Panc1 (cell line): ENCODE measurements around the gene MMP17. TPM values are rescaled to one million over a fixed set of nuclear protein-coding genes. Genes with fewer than 3 reads are reported as not detected.

Experiments used
- ATAC-seq: fragments of 200-7000 bp; cut with Tn5 transposase; 2 replicates; pipeline ENCODE4 v1.9.1; 2020; ENCODE audit warnings: mild to moderate bottlenecking, moderate library complexity
- BruUV-seq: library from RNA; stranded (reverse); fragments of 400-500 nt; replicated peaks from 2 replicates; lab custom pipeline; 2021; lab: Mats Ljungman, UMichigan
- CTCF ChIA-PET: fragments of 300-600 bp; sonication (Branson Sonifier 250); formaldehyde crosslinking; loops from one replicate; lab custom pipeline; 2022; ENCODE audit warnings: antibody characterized with exemption; lab: Charles Lee
- POLR2A ChIA-PET: fragments of 300-600 bp; sonication (Branson Sonifier 250); formaldehyde crosslinking; loops from one replicate; lab custom pipeline; 2022; ENCODE audit warnings: antibody characterized with exemption; lab: Charles Lee
- DNase-seq: peaks from one replicate; pipeline ENCODE4 v3.0.0-alpha.2; 2010; ENCODE audit warnings: low read depth, low spot score
- H3K27ac ChIP-seq: 2 replicates; pipeline ENCODE4 v1.5.1; 2011; ENCODE audit warnings: mild to moderate bottlenecking, low read length, inconsistent platforms
- H3K27me3 ChIP-seq: fragments of 200-500 bp; sonication (Bioruptor generic); 2 replicates; pipeline ENCODE4 v1.6.0; 2014; ENCODE audit warnings: low read length, inconsistent platforms; ENCODE audit not compliant: control insufficient read depth, insufficient read depth
- H3K36me3 ChIP-seq: fragments of 200-500 bp; sonication (Bioruptor generic); 2 replicates; pipeline ENCODE4 v1.5.1; 2014; ENCODE audit warnings: inconsistent platforms, mild to moderate bottlenecking, low read length, moderate library complexity; ENCODE audit not compliant: control insufficient read depth, insufficient read depth
- H3K4me1 ChIP-seq: 2 replicates; pipeline ENCODE4 v1.5.1; 2011; ENCODE audit warnings: inconsistent platforms, mild to moderate bottlenecking, low read length, moderate library complexity; ENCODE audit not compliant: control insufficient read depth, insufficient read depth
- H3K4me3 ChIP-seq, 2 experiments: 2 replicates each; pipeline ENCODE4 v1.5.1; 2011 to 2012; ENCODE audit warnings: low read depth in 2 of 2, low read length in 2 of 2, mild to moderate bottlenecking in 2 of 2, inconsistent platforms in 1 of 2, moderate library complexity in 1 of 2
- H3K9me3 ChIP-seq: fragments of 200-500 bp; sonication (Bioruptor generic); 2 replicates; pipeline ENCODE4 v1.5.1; 2014; ENCODE audit warnings: low read depth, mild to moderate bottlenecking, inconsistent platforms, low read length, moderate library complexity; ENCODE audit not compliant: control insufficient read depth, insufficient read depth
- CTCF ChIP-seq: fragments of 450-650 bp; IDR thresholded peaks from 2 replicates; pipeline ENCODE4 v1.5.1; 2017; ENCODE audit warnings: mild to moderate bottlenecking
- POLR2AphosphoS5 ChIP-seq: IDR thresholded peaks from 2 replicates; pipeline ENCODE4 v1.6.1; 2012; ENCODE audit warnings: mild to moderate bottlenecking, low read depth, low read length, moderate library complexity
- SIN3A ChIP-seq: IDR thresholded peaks from 2 replicates; pipeline ENCODE4 v1.6.1; 2012; ENCODE audit warnings: low read depth, mild to moderate bottlenecking, low read length, moderate library complexity, borderline replicate concordance; ENCODE audit not compliant: insufficient read depth
- TCF7L2 ChIP-seq: IDR thresholded peaks from 2 replicates; pipeline ENCODE4 v1.6.1; 2011; ENCODE audit warnings: mild to moderate bottlenecking, low read depth, low read length, inconsistent platforms
- in situ Hi-C: cut with HindIII; loops from 2 replicates; pipeline ENCODE4 v1.10.0; 2016; ENCODE audit warnings: low sequenced_read_pairs, low pct_unique_long_range_greater_than_20kb
- intact Hi-C: fragments of 100-400 bp; cut with micrococcal nuclease; formaldehyde crosslinking; loops from one replicate; pipeline ENCODE4 v1.10.0; 2022; ENCODE audit not compliant: unreplicated experiment
- total RNA-seq: library from RNA; stranded (reverse); gene quantifications from one replicate; pipeline ENCODE4 v1.2.1, GENCODE V29; 2021; ENCODE audit not compliant: unreplicated experiment
- TF ChIP-seq, protein P1 (sequence below), 2 experiments: IDR thresholded peaks; 2 replicates each; pipeline ENCODE4 v1.6.1; 2011 to 2012; ENCODE audit warnings: low read depth in 2 of 2, control low read depth in 1 of 2, low read length in 1 of 2, mild to moderate bottlenecking in 1 of 2, moderate library complexity in 1 of 2; ENCODE audit not compliant: insufficient read depth in 1 of 2

MMP17 gene
- total RNA-seq, 1 experiment from 2014 or later: 30.0 TPM

DNA sequence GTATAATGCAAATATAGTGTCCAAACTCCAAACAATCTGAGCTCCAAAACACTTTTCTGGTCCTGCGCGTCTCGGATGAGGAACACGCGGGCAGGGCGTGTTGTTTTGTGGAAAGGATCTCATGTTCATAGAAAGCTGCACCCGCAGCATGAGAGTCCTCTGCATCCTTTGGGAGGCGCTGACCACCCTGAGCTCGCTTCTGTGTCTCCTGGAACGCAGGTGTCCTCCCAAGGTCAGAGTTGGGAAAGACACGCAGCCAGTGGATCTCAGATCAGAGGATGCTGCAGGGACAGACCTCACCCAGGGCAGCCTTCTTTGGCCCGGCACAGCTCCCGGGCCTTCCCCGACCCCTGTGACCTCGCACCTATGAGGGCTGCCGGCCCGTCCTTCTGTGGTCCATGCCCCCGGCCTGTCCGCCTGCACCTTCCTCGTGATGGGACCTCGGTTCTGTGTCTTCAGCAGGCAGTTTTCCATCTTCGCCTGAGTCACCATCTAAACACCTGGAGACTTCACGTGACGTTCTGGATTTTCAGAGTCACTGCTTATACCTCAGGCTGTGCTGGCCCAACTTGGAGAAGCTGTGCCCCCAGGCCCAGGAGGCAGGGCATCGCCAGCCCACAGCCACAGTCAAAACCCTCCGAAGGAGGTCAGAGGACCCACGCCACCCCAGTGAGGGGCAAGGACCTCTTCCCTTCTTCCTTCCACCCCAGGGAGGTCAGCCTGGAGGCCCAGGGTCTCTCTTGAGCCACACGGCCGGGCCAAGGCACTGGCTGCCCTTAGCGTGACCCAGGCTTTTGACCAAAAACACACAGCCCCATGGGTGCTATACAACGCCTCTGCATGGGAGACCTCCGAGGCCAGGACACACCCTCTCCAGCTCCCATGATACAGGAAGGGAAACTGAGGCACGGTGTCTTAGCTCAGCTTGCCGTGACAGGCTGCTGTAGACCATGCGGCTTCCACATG is 25.9 kb downstream of the MMP17 start:
- H3K4me3 ChIP-seq: no peak overlapping the region
- H3K27me3 ChIP-seq: no peaks in the 10 kb centered on the region
- ChIA-PET CTCF (no interaction called here), POLR2A (no interaction called here)
- TSS peak; percentile 80 for BruUV-seq
- DNase-seq (no peak), ATAC-seq (peak; percentile 31; the same call in 1 of the 2 replicates)
- peaks cover 10% of the 10 kb centered on the region for H3K4me1 ChIP-seq
- no peak for TF ChIP-seq CTCF
- TF ChIP-seq, protein P1, sequence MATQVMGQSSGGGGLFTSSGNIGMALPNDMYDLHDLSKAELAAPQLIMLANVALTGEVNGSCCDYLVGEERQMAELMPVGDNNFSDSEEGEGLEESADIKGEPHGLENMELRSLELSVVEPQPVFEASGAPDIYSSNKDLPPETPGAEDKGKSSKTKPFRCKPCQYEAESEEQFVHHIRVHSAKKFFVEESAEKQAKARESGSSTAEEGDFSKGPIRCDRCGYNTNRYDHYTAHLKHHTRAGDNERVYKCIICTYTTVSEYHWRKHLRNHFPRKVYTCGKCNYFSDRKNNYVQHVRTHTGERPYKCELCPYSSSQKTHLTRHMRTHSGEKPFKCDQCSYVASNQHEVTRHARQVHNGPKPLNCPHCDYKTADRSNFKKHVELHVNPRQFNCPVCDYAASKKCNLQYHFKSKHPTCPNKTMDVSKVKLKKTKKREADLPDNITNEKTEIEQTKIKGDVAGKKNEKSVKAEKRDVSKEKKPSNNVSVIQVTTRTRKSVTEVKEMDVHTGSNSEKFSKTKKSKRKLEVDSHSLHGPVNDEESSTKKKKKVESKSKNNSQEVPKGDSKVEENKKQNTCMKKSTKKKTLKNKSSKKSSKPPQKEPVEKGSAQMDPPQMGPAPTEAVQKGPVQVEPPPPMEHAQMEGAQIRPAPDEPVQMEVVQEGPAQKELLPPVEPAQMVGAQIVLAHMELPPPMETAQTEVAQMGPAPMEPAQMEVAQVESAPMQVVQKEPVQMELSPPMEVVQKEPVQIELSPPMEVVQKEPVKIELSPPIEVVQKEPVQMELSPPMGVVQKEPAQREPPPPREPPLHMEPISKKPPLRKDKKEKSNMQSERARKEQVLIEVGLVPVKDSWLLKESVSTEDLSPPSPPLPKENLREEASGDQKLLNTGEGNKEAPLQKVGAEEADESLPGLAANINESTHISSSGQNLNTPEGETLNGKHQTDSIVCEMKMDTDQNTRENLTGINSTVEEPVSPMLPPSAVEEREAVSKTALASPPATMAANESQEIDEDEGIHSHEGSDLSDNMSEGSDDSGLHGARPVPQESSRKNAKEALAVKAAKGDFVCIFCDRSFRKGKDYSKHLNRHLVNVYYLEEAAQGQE (IDR thresholded peaks at IDR 0.05; ENCODE audit: insufficient read depth in 1 of 2, low read depth in 2 of 2, low read length in 1 of 2): 0 out of 4 replicates have a peak, but pooled peaks of 1 of the 2 experiments have one; percentile 13
- no peak for TF ChIP-seq SIN3A
- no peaks in the 10 kb centered on the region for H3K36me3 ChIP-seq
- intact Hi-C loops: no loop called here
- H3K9me3 ChIP-seq: no peaks in the 10 kb centered on the region
- in situ Hi-C loops: no loop called here
- peak overlapping the region; percentile 4; the same call in 1 of the 2 replicates for H3K27ac ChIP-seq

DNA sequence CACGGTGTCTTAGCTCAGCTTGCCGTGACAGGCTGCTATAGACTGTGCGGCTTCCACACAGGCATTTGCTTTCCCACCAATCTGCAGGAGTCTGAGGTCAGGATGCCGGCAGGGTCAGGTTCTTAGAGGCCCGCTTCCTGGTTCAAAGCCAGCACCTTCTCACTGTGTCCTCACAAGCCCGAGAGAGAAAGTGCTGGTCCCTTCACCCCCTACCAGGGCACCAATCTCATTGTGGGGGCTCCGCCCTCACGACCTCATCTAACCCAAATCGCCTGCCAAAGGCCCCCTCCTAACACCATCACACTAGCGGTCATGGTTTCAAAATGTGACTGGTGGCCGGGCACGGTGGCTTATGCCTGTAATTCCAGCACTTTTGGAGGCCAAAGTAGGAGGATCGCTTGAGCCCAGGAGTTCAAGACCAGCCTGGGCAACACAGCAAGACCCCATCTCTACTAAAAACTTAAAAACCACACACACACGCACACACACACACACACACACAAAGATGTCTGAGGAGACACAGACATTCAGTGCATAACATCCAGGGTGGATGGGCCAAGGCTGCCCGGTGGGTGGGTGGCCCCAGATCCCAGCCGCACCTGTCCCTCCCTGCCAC is 26.8 kb downstream of the MMP17 start:
- no peak for DNase-seq
- ChIA-PET POLR2A (no interaction called here), CTCF (no interaction called here)
- Histone ChIP-seq H3K27ac (peak overlapping the region; percentile 4; the same call in 1 of the 2 replicates), H3K4me1 (peaks cover 10% of the 10 kb centered on the region), H3K9me3 (no peaks in the 10 kb centered on the region), H3K36me3 (no peaks in the 10 kb centered on the region), H3K4me3 (no peak overlapping the region), H3K27me3 (no peaks in the 10 kb centered on the region)
- no TSS peak for BruUV-seq
- in situ Hi-C loops: no loop called here
- ATAC-seq: no peak
- intact Hi-C loops: no loop called here
- no peak for TF ChIP-seq POLR2AphosphoS5
- TF ChIP-seq TCF7L2: no peak
- TF ChIP-seq, protein P1 (IDR thresholded peaks at IDR 0.05; ENCODE audit: insufficient read depth in 1 of 2, low read depth in 2 of 2, low read length in 1 of 2): no peak
- no peak for TF ChIP-seq CTCF
- no peak for TF ChIP-seq SIN3A
